ENCODE measurements around the gene ADAM12. TPM values are rescaled to one million over a fixed set of nuclear protein-coding genes. Genes with fewer than 3 reads are reported as not detected.

ADAM12 gene
- total RNA-seq, 2 experiments from 2014 or later = 1.3 TPM

GRCh38 chr10:126006906-126007305 is 381.4 kb downstream of the ADAM12 start:
- TF ChIP-seq CTCF (IDR thresholded peaks at IDR 0.05) = no peak
- ATAC-seq = no peak
- DNase-seq = no peak
- Mint-ChIP-seq H3K36me3 (ENCODE audit: low read depth) (no peaks in the 10 kb centered on the region), H3K4me3 (no peak overlapping the region), H3K27me3 (no peaks in the 10 kb centered on the region), H3K27ac (no peak overlapping the region), H3K4me1 (ENCODE audit: low read depth) (no peaks in the 10 kb centered on the region), H3K9me3 (no peaks in the 10 kb centered on the region)
- ChIA-PET CTCF (no interaction called here), POLR2A (no interaction called here)
- intact Hi-C loops (cut with micrococcal nuclease) = no loop called here

GRCh38 chr10:126006264-126006663 is 382.0 kb downstream of the ADAM12 start:
- no peaks in the 10 kb centered on the region for H3K9me3 Mint-ChIP-seq
- POLR2A ChIA-PET = no interaction called here
- no peaks in the 10 kb centered on the region for H3K36me3 Mint-ChIP-seq (ENCODE audit: low read depth)
- no peak for TF ChIP-seq CTCF (IDR thresholded peaks at IDR 0.05)
- no peaks in the 10 kb centered on the region for H3K27me3 Mint-ChIP-seq
- intact Hi-C loops (cut with micrococcal nuclease) = no loop called here
- no peak for ATAC-seq
- DNase-seq = no peak
- CTCF ChIA-PET = no interaction called here
- H3K4me1 Mint-ChIP-seq (ENCODE audit: low read depth) = no peaks in the 10 kb centered on the region
- H3K4me3 Mint-ChIP-seq = no peak overlapping the region
- H3K27ac Mint-ChIP-seq = no peak overlapping the region

- Mint-ChIP-seq H3K36me3 (ENCODE audit: low read depth) (no peaks in the 10 kb centered on the region), H3K27me3 (peaks cover 1% of the 10 kb centered on the region), H3K27ac (no peak overlapping the region), H3K4me1 (ENCODE audit: low read depth) (no peaks in the 10 kb centered on the region), H3K9me3 (no peaks in the 10 kb centered on the region), H3K4me3 (no peak overlapping the region)
- DNase-seq = no peak
- ChIA-PET CTCF (no interaction called here), POLR2A (no interaction called here)
- no peak for TF ChIP-seq CTCF (IDR thresholded peaks at IDR 0.05)
- intact Hi-C loops (cut with micrococcal nuclease) = no loop called here
- no peak for ATAC-seq
Observed at GRCh38 chr10:126004752-126005151, 383.5 kb downstream of the ADAM12 start.

GRCh38 chr10:126001576-126001975 is 386.7 kb downstream of the ADAM12 start:
- intact Hi-C loops (cut with micrococcal nuclease) = no loop called here
- CTCF ChIA-PET = no interaction called here
- H3K4me1 Mint-ChIP-seq (ENCODE audit: low read depth) = no peaks in the 10 kb centered on the region

GRCh38 chr10:125999694-126000093 is 388.6 kb downstream of the ADAM12 start:
- TF ChIP-seq CTCF (IDR thresholded peaks at IDR 0.05) = no peak
- Mint-ChIP-seq H3K27ac (no peak overlapping the region), H3K36me3 (ENCODE audit: low read depth) (no peaks in the 10 kb centered on the region), H3K27me3 (peaks cover 1% of the 10 kb centered on the region), H3K9me3 (no peaks in the 10 kb centered on the region), H3K4me3 (no peak overlapping the region), H3K4me1 (ENCODE audit: low read depth) (no peaks in the 10 kb centered on the region)
- no peak for ATAC-seq
- ChIA-PET POLR2A (no interaction called here), CTCF (interaction anchor here (1.3 kb wide), 1 partner anchor 18 kb away, joined by 3 read pairs; no protein-coding TSS in a partner anchor)
- intact Hi-C loops (cut with micrococcal nuclease) = no loop called here
- no peak for DNase-seq

More at GRCh38 chr10:126001576-126001975, 386.7 kb downstream of the ADAM12 start:
- H3K9me3 Mint-ChIP-seq = no peaks in the 10 kb centered on the region
- ATAC-seq = no peak
- no peak overlapping the region for H3K4me3 Mint-ChIP-seq
- H3K36me3 Mint-ChIP-seq (ENCODE audit: low read depth) = no peaks in the 10 kb centered on the region
- POLR2A ChIA-PET = no interaction called here
- no peak for DNase-seq
- H3K27me3 Mint-ChIP-seq = peaks cover 1% of the 10 kb centered on the region
- no peak overlapping the region for H3K27ac Mint-ChIP-seq
- no peak for TF ChIP-seq CTCF (IDR thresholded peaks at IDR 0.05)

All from activated CD8-positive, alpha-beta T cell treated with anti-CD3 and anti-CD28 coated beads for 36 hours (primary cell).